HEK293 (cell line): ENCODE results near the gene ROBO1.

Source experiments
- GLIS2 ChIP-seq: fragments of 450-650 bp; formaldehyde crosslinking; IDR thresholded peaks from 2 replicates; pipeline ENCODE4 v1.5.1; 2016; ENCODE audit warnings: missing biosample characterization, missing genetic modification characterization
- IKZF3 ChIP-seq: fragments of 450-650 bp; IDR thresholded peaks from 2 replicates; pipeline ENCODE4 v1.5.0; 2018; ENCODE audit warnings: missing biosample characterization, mild to moderate bottlenecking, missing genetic modification characterization, moderate library complexity
- KLF1 ChIP-seq: fragments of 450-650 bp; formaldehyde crosslinking; IDR thresholded peaks from 2 replicates; pipeline ENCODE4 v1.5.1; 2016; ENCODE audit warnings: missing biosample characterization, missing genetic modification characterization
- KLF7 ChIP-seq: fragments of 450-650 bp; formaldehyde crosslinking; IDR thresholded peaks from 2 replicates; pipeline ENCODE4 v1.5.1; 2016; ENCODE audit warnings: missing biosample characterization, missing genetic modification characterization, borderline replicate concordance
- ZBTB21 ChIP-seq: fragments of 450-650 bp; formaldehyde crosslinking; IDR thresholded peaks from 2 replicates; pipeline ENCODE4 v1.5.1; 2017; ENCODE audit warnings: missing biosample characterization, missing genetic modification characterization
- ZFP37 ChIP-seq: fragments of 450-650 bp; formaldehyde crosslinking; IDR thresholded peaks from 2 replicates; pipeline ENCODE4 v1.5.1; 2016; ENCODE audit warnings: missing biosample characterization, missing genetic modification characterization
- ZFP69B ChIP-seq: fragments of 450-650 bp; formaldehyde crosslinking; IDR thresholded peaks from 2 replicates; pipeline ENCODE4 v1.5.1; 2016; ENCODE audit warnings: missing biosample characterization, missing genetic modification characterization
- ZNF2 ChIP-seq: fragments of 450-650 bp; formaldehyde crosslinking; IDR thresholded peaks from 2 replicates; pipeline ENCODE4 v1.5.1; 2016; ENCODE audit warnings: missing biosample characterization, missing genetic modification characterization
- ZNF311 ChIP-seq: fragments of 450-650 bp; formaldehyde crosslinking; IDR thresholded peaks from 2 replicates; pipeline ENCODE4 v1.5.1; 2017; ENCODE audit warnings: missing biosample characterization, missing genetic modification characterization, borderline replicate concordance
- ZNF324 ChIP-seq: fragments of 450-650 bp; formaldehyde crosslinking; IDR thresholded peaks from 2 replicates; pipeline ENCODE4 v1.5.1; 2016; ENCODE audit warnings: missing biosample characterization, missing genetic modification characterization
- ZNF37A ChIP-seq: fragments of 450-650 bp; IDR thresholded peaks from 2 replicates; pipeline ENCODE4 v1.5.1; 2018; ENCODE audit warnings: missing biosample characterization, missing genetic modification characterization
- ZNF501 ChIP-seq: fragments of 450-650 bp; formaldehyde crosslinking; IDR thresholded peaks from 2 replicates; pipeline ENCODE4 v1.5.1; 2016; ENCODE audit warnings: missing biosample characterization, missing genetic modification characterization
- ZNF529 ChIP-seq: fragments of 450-650 bp; formaldehyde crosslinking; IDR thresholded peaks from 2 replicates; pipeline ENCODE4 v1.5.1; 2017; ENCODE audit warnings: missing genetic modification characterization, missing biosample characterization; ENCODE audit not compliant: insufficient replicate concordance
- ZNF548 ChIP-seq: fragments of 450-650 bp; formaldehyde crosslinking; IDR thresholded peaks from 2 replicates; pipeline ENCODE4 v1.5.1; 2016; ENCODE audit warnings: missing biosample characterization, missing genetic modification characterization
- ZNF561 ChIP-seq: fragments of 450-650 bp; IDR thresholded peaks from 2 replicates; pipeline ENCODE4 v1.5.1; 2018; ENCODE audit warnings: missing biosample characterization, missing genetic modification characterization, borderline replicate concordance
- ZNF610 ChIP-seq: fragments of 450-650 bp; formaldehyde crosslinking; IDR thresholded peaks from 2 replicates; pipeline ENCODE4 v1.5.1; 2016; ENCODE audit warnings: missing biosample characterization, missing genetic modification characterization, borderline replicate concordance
- ZNF623 ChIP-seq: fragments of 450-650 bp; formaldehyde crosslinking; IDR thresholded peaks from 2 replicates; pipeline ENCODE4 v1.5.1; 2016; ENCODE audit warnings: missing biosample characterization, missing genetic modification characterization
- ZNF624 ChIP-seq: fragments of 450-650 bp; formaldehyde crosslinking; IDR thresholded peaks from 2 replicates; pipeline ENCODE4 v1.5.1; 2017; ENCODE audit warnings: missing biosample characterization, missing genetic modification characterization
- ZNF626 ChIP-seq: fragments of 450-650 bp; sonication (Bioruptor Pico); formaldehyde crosslinking; IDR thresholded peaks from 2 replicates; pipeline ENCODE4 v1.5.1; 2018; ENCODE audit warnings: missing biosample characterization, missing genetic modification characterization, inconsistent platforms
- ZNF654 ChIP-seq: fragments of 450-650 bp; formaldehyde crosslinking; IDR thresholded peaks from 2 replicates; pipeline ENCODE4 v1.5.1; 2016; ENCODE audit warnings: low read depth, missing biosample characterization, missing genetic modification characterization
- ZNF658 ChIP-seq: fragments of 450-650 bp; formaldehyde crosslinking; IDR thresholded peaks from 2 replicates; pipeline ENCODE4; 2016; ENCODE audit warnings: missing biosample characterization, missing genetic modification characterization
- ZNF701 ChIP-seq: fragments of 450-650 bp; formaldehyde crosslinking; IDR thresholded peaks from 2 replicates; pipeline ENCODE4 v1.5.1; 2016; ENCODE audit warnings: missing biosample characterization, missing genetic modification characterization
- ZSCAN30 ChIP-seq: fragments of 450-650 bp; IDR thresholded peaks from 2 replicates; pipeline ENCODE4 v1.5.1; 2018; ENCODE audit warnings: missing biosample characterization, mild to moderate bottlenecking, missing genetic modification characterization, moderate library complexity
- TF ChIP-seq, protein P1 (sequence below): fragments of 450-650 bp; IDR thresholded peaks from 2 replicates; pipeline ENCODE4 v1.5.1; 2018; ENCODE audit warnings: missing biosample characterization, mild to moderate bottlenecking, missing genetic modification characterization
- TF ChIP-seq, protein P2 (sequence below): fragments of 450-650 bp; formaldehyde crosslinking; IDR thresholded peaks from 2 replicates; pipeline ENCODE4 v1.5.1; 2016; ENCODE audit warnings: missing biosample characterization, missing genetic modification characterization
- TF ChIP-seq, protein P3 (sequence below): fragments of 450-650 bp; formaldehyde crosslinking; IDR thresholded peaks from 2 replicates; pipeline ENCODE4 v1.5.1; 2016; ENCODE audit warnings: missing biosample characterization, missing genetic modification characterization
- TF ChIP-seq, protein P4 (sequence below): fragments of 450-650 bp; formaldehyde crosslinking; IDR thresholded peaks from 2 replicates; pipeline ENCODE4; 2016; ENCODE audit warnings: missing biosample characterization, missing genetic modification characterization
- TF ChIP-seq, protein P5 (sequence below): fragments of 450-650 bp; formaldehyde crosslinking; IDR thresholded peaks from 2 replicates; pipeline ENCODE4 v1.5.1; 2016; ENCODE audit warnings: missing biosample characterization, missing genetic modification characterization
- TF ChIP-seq, protein P6 (sequence below): fragments of 450-650 bp; formaldehyde crosslinking; IDR thresholded peaks from 2 replicates; pipeline ENCODE4 v1.5.1; 2016; ENCODE audit warnings: missing biosample characterization, missing genetic modification characterization

The ROBO1 gene

DNA sequence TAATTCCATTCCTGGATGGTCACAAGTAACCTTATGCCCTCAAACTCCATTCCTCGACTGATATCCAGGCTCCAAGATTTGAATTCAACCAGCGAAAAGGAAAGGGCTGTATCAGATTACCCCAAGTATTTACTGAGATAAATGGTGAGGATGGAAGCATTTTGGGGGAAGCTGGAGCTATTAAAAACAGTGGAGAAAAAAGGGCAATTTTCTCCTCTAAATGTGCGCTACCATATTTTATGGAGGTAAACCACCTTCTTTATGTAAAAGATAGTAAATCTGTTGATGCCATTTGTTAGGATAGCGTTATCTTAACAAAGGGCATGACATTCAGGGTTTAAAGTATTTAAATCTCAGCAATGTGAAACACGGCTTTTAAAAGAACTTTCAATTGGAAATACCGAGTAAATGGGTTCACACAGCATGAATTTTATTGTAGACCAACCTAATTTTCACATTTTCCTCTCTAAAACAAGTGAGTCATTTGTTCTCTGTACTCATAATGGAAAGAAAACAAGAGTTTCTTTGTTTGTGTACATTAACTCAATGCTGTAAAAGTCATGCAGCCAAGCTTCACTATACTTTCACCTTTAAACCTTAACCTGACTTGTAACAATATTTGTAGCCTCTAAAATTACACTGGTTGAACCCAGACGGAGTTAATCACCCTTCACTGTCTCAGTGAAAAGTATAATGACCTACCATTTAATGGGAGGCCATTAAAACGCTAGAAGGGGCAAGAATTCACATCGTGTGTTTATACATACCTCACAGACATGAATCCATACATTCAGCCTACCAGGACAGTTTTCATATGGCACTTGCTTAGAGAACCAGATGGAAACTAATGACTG is 773.4 kb downstream of the ROBO1 start (continued):
- TF ChIP-seq, protein P1, sequence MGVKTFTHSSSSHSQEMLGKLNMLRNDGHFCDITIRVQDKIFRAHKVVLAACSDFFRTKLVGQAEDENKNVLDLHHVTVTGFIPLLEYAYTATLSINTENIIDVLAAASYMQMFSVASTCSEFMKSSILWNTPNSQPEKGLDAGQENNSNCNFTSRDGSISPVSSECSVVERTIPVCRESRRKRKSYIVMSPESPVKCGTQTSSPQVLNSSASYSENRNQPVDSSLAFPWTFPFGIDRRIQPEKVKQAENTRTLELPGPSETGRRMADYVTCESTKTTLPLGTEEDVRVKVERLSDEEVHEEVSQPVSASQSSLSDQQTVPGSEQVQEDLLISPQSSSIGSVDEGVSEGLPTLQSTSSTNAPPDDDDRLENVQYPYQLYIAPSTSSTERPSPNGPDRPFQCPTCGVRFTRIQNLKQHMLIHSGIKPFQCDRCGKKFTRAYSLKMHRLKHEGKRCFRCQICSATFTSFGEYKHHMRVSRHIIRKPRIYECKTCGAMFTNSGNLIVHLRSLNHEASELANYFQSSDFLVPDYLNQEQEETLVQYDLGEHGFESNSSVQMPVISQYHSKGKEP (tag by site-specific recombination), result peak; percentile 66
- TF ChIP-seq ZNF701 (tag by site-specific recombination) (no peak), ZBTB21 (tag by site-specific recombination) (no peak), ZNF501 (no peak), KLF7 (tag by site-specific recombination) (0 out of 2 replicates have a peak, but pooled peaks have one; percentile 18), KLF1 (tag by site-specific recombination) (no peak), ZNF624 (tag by site-specific recombination) (no peak), ZNF37A (tag by site-specific recombination) (no peak), ZNF654 (tag by site-specific recombination) (0 out of 2 replicates have a peak, but pooled peaks have one; percentile 12), ZNF529 (tag by site-specific recombination) (no peak), GLIS2 (tag by site-specific recombination) (no peak), ZSCAN30 (tag by site-specific recombination) (peak; percentile 63; the same call in 1 of the 2 replicates), ZNF658 (tag by site-specific recombination) (no peak), ZNF623 (tag by site-specific recombination) (no peak), ZNF311 (tag by site-specific recombination) (no peak), ZFP37 (tag by site-specific recombination) (no peak), IKZF3 (tag by site-specific recombination) (peak; percentile 50; the same call in 1 of the 2 replicates), ZNF324 (tag by site-specific recombination) (no peak), ZNF548 (no peak), ZFP69B (peak; percentile 72; the same call in 1 of the 2 replicates), ZNF626 (no peak), ZNF2 (peak; percentile 83), ZNF561 (tag by site-specific recombination) (peak; percentile 42; the same call in 1 of the 2 replicates), ZNF610 (tag by site-specific recombination) (no peak)
- TF ChIP-seq, protein P2, sequence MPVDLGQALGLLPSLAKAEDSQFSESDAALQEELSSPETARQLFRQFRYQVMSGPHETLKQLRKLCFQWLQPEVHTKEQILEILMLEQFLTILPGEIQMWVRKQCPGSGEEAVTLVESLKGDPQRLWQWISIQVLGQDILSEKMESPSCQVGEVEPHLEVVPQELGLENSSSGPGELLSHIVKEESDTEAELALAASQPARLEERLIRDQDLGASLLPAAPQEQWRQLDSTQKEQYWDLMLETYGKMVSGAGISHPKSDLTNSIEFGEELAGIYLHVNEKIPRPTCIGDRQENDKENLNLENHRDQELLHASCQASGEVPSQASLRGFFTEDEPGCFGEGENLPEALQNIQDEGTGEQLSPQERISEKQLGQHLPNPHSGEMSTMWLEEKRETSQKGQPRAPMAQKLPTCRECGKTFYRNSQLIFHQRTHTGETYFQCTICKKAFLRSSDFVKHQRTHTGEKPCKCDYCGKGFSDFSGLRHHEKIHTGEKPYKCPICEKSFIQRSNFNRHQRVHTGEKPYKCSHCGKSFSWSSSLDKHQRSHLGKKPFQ (tag by site-specific recombination), result peak; percentile 72
- TF ChIP-seq, protein P3, sequence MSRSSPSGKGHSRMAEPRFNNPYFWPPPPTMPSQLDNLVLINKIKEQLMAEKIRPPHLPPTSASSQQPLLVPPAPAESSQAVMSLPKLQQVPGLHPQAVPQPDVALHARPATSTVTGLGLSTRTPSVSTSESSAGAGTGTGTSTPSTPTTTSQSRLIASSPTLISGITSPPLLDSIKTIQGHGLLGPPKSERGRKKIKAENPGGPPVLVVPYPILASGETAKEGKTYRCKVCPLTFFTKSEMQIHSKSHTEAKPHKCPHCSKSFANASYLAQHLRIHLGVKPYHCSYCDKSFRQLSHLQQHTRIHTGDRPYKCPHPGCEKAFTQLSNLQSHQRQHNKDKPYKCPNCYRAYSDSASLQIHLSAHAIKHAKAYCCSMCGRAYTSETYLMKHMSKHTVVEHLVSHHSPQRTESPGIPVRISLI (tag by site-specific recombination), result no peak
- TF ChIP-seq, protein P4, sequence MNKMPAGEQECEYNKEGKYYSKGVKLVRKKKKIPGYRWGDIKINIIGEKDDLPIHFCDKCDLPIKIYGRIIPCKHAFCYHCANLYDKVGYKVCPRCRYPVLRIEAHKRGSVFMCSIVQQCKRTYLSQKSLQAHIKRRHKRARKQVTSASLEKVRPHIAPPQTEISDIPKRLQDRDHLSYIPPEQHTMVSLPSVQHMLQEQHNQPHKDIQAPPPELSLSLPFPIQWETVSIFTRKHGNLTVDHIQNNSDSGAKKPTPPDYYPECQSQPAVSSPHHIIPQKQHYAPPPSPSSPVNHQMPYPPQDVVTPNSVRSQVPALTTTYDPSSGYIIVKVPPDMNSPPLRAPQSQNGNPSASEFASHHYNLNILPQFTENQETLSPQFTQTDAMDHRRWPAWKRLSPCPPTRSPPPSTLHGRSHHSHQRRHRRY (tag by site-specific recombination), result no peak
- TF ChIP-seq, protein P5, sequence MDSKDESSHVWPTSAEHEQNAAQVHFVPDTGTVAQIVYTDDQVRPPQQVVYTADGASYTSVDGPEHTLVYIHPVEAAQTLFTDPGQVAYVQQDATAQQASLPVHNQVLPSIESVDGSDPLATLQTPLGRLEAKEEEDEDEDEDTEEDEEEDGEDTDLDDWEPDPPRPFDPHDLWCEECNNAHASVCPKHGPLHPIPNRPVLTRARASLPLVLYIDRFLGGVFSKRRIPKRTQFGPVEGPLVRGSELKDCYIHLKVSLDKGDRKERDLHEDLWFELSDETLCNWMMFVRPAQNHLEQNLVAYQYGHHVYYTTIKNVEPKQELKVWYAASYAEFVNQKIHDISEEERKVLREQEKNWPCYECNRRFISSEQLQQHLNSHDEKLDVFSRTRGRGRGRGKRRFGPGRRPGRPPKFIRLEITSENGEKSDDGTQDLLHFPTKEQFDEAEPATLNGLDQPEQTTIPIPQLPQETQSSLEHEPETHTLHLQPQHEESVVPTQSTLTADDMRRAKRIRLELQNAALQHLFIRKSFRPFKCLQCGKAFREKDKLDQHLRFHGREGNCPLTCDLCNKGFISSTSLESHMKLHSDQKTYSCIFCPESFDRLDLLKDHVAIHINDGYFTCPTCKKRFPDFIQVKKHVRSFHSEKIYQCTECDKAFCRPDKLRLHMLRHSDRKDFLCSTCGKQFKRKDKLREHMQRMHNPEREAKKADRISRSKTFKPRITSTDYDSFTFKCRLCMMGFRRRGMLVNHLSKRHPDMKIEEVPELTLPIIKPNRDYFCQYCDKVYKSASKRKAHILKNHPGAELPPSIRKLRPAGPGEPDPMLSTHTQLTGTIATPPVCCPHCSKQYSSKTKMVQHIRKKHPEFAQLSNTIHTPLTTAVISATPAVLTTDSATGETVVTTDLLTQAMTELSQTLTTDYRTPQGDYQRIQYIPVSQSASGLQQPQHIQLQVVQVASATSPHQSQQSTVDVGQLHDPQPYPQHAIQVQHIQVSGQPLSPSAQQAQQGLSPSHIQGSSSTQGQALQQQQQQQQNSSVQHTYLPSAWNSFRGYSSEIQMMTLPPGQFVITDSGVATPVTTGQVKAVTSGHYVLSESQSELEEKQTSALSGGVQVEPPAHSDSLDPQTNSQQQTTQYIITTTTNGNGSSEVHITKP (tag by site-specific recombination), result peak; percentile 40
- TF ChIP-seq, protein P6, sequence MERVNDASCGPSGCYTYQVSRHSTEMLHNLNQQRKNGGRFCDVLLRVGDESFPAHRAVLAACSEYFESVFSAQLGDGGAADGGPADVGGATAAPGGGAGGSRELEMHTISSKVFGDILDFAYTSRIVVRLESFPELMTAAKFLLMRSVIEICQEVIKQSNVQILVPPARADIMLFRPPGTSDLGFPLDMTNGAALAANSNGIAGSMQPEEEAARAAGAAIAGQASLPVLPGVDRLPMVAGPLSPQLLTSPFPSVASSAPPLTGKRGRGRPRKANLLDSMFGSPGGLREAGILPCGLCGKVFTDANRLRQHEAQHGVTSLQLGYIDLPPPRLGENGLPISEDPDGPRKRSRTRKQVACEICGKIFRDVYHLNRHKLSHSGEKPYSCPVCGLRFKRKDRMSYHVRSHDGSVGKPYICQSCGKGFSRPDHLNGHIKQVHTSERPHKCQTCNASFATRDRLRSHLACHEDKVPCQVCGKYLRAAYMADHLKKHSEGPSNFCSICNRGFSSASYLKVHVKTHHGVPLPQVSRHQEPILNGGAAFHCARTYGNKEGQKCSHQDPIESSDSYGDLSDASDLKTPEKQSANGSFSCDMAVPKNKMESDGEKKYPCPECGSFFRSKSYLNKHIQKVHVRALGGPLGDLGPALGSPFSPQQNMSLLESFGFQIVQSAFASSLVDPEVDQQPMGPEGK (tag by site-specific recombination), result no peak
